Activated T-cell treated with anti-CD3 and anti-CD28 coated beads, Interleukin-2, amount 50 U/mL, for 4 hours (primary cell): ENCODE results near the gene PEBP1. TPM values are rescaled to one million over a fixed set of nuclear protein-coding genes. Genes with fewer than 3 reads are reported as not detected.

ENCODE experiments used
- ATAC-seq, 2 donors: fragments of 200-7000 bp; cut with Tn5 transposase; one replicate each; pipeline ENCODE4 v1.10.0; 2021
- DNase-seq: peaks from one replicate; pipeline ENCODE4 v3.0.0-alpha.2; 2020
- H3K27me3 Mint-ChIP-seq: one replicate; pipeline ENCODE4 v1.8.0; 2021; ENCODE audit warnings: low read depth, mixed read lengths
- H3K36me3 Mint-ChIP-seq: one replicate; pipeline ENCODE4 v1.8.0; 2022; ENCODE audit warnings: mixed read lengths; ENCODE audit not compliant: insufficient read depth
- H3K4me1 Mint-ChIP-seq: one replicate; pipeline ENCODE4 v1.8.0; 2021; ENCODE audit warnings: low read depth, mixed read lengths
- H3K4me3 Mint-ChIP-seq: one replicate; pipeline ENCODE4 v1.8.0; 2021; ENCODE audit warnings: mild to moderate bottlenecking, moderate library complexity, mixed read lengths
- H3K9me3 Mint-ChIP-seq: one replicate; pipeline ENCODE4 v1.8.0; 2021; ENCODE audit warnings: mixed read lengths
- total RNA-seq, 3 donors: library from RNA; stranded (reverse); gene quantifications; one replicate each; pipeline ENCODE4 v1.2.1, GENCODE V29; 2021

The PEBP1 gene
- total RNA-seq, 3 donors from 2014 or later, result 144 to 194 (median 166) TPM

- Mint-ChIP-seq H3K4me3 (no peak overlapping the region), H3K36me3 (peaks cover 28% of the 10 kb centered on the region), H3K9me3 (no peaks in the 10 kb centered on the region), H3K4me1 (no peaks in the 10 kb centered on the region), H3K27me3 (no peaks in the 10 kb centered on the region)
- no peak for DNase-seq
- no peak for ATAC-seq
Observed at GRCh38 chr12:118193958-118194357, 58.0 kb downstream of the PEBP1 start.

Other genes starting within 250 kb of the PEBP1 start
- gene KSR2, start 167.1 kb upstream of the PEBP1 start, total RNA-seq, result under 1 TPM; 0.05 to 0.08 (median 0.05) TPM
- gene RFC5, start 119.4 kb upstream of the PEBP1 start, total RNA-seq, result 10 to 100 TPM; 51.5 to 64.2 (median 51.6) TPM
- 10 to 100 TPM; 48.1 to 67.7 (median 52.0) TPM for gene WSB2, start 74.9 kb upstream of the PEBP1 start, total RNA-seq
- gene VSIG10, start 32.1 kb upstream of the PEBP1 start, total RNA-seq, result 1 to 10 TPM; 3.6 to 4.3 (median 3.6) TPM
- 10 to 100 TPM; 39.8 to 46.5 (median 43.9) TPM for gene TAOK3, start 236.8 kb downstream of the PEBP1 start, total RNA-seq
- 10 to 100 TPM; 20.5 to 22.8 (median 21.0) TPM for gene SUDS3, start 240.4 kb downstream of the PEBP1 start, total RNA-seq